H9 (cell line): ENCODE data around the gene NEUROD2. TPM values are rescaled to one million over a fixed set of nuclear protein-coding genes. Genes with fewer than 3 reads are reported as not detected.

Source experiments
- DNase-seq: peaks from one replicate; pipeline ENCODE4 v3.0.0-alpha.2; 2017
- H2AFZ ChIP-seq: one replicate; pipeline ENCODE4 v1.6.1; 2013; ENCODE audit warnings: mild to moderate bottlenecking, low read length, control low read depth, moderate library complexity
- H2AK5ac ChIP-seq: 2 replicates; pipeline ENCODE4 v1.6.1; 2013; ENCODE audit warnings: low read length, control low read depth, mixed read lengths; ENCODE audit not compliant: insufficient read length
- H2BK120ac ChIP-seq: one replicate; pipeline ENCODE4 v1.6.1; 2013; ENCODE audit warnings: low read depth, mild to moderate bottlenecking, low read length, control low read depth, inconsistent platforms; ENCODE audit not compliant: poor library complexity, severe bottlenecking
- H2BK12ac ChIP-seq: 2 replicates; pipeline ENCODE4 v1.6.1; 2013; ENCODE audit warnings: low read length, control low read depth, mixed read lengths, low read depth; ENCODE audit not compliant: insufficient read length
- H2BK15ac ChIP-seq: 2 replicates; pipeline ENCODE4 v1.6.1; 2013; ENCODE audit warnings: low read depth, low read length, control low read depth
- H2BK20ac ChIP-seq: one replicate; pipeline ENCODE4 v1.6.1; 2013; ENCODE audit warnings: low read depth, mild to moderate bottlenecking, low read length, control low read depth, inconsistent platforms; ENCODE audit not compliant: poor library complexity, severe bottlenecking
- H2BK5ac ChIP-seq: 2 replicates; pipeline ENCODE4 v1.6.1; 2013; ENCODE audit warnings: low read length, control low read depth, mixed read lengths; ENCODE audit not compliant: insufficient read length
- H3K14ac ChIP-seq: 2 replicates; pipeline ENCODE4 v1.6.1; 2013; ENCODE audit warnings: low read length, control low read depth; ENCODE audit not compliant: insufficient read depth
- H3K18ac ChIP-seq: 2 replicates; pipeline ENCODE4 v1.6.1; 2013; ENCODE audit warnings: low read depth, mild to moderate bottlenecking, mixed read lengths, low read length, control low read depth; ENCODE audit not compliant: insufficient read length
- H3K23ac ChIP-seq: 2 replicates; pipeline ENCODE4 v1.6.1; 2013; ENCODE audit warnings: low read length, control low read depth, mixed read lengths, low read depth; ENCODE audit not compliant: insufficient read length
- H3K23me2 ChIP-seq: 2 replicates; pipeline ENCODE4 v1.6.1; 2013; ENCODE audit warnings: low read depth, mild to moderate bottlenecking, mixed read lengths, low read length, control low read depth; ENCODE audit not compliant: insufficient read length, poor library complexity, severe bottlenecking
- H3K27ac ChIP-seq: 2 replicates; pipeline ENCODE4 v1.5.1; 2013; ENCODE audit warnings: low read length, control low read depth, mixed read lengths, low read depth; ENCODE audit not compliant: insufficient read length
- H3K27me3 ChIP-seq: 2 replicates; pipeline ENCODE4 v1.6.1; 2013; ENCODE audit warnings: low read length, control low read depth, inconsistent platforms; ENCODE audit not compliant: insufficient read depth
- H3K4ac ChIP-seq: 2 replicates; pipeline ENCODE4 v1.6.1; 2013; ENCODE audit warnings: low read depth, mild to moderate bottlenecking, control low read depth, inconsistent platforms, low read length, moderate library complexity
- H3K4me1 ChIP-seq: 2 replicates; pipeline ENCODE4 v1.6.1; 2013; ENCODE audit warnings: low read length, control low read depth, inconsistent platforms; ENCODE audit not compliant: insufficient read depth
- H3K4me2 ChIP-seq: 2 replicates; pipeline ENCODE4 v1.6.1; 2013; ENCODE audit warnings: low read length, control low read depth, mixed read lengths; ENCODE audit not compliant: insufficient read length, insufficient read depth
- H3K56ac ChIP-seq: 2 replicates; pipeline ENCODE4 v1.6.1; 2013; ENCODE audit warnings: low read depth, mild to moderate bottlenecking, mixed read lengths, low read length, control low read depth; ENCODE audit not compliant: insufficient read length
- H3K79me1 ChIP-seq: 2 replicates; pipeline ENCODE4 v1.6.1; 2013; ENCODE audit warnings: low read depth, mild to moderate bottlenecking, moderate library complexity, low read length, control low read depth, inconsistent platforms; ENCODE audit not compliant: insufficient read depth, poor library complexity, severe bottlenecking
- H3K79me2 ChIP-seq: 2 replicates; pipeline ENCODE4 v1.6.1; 2013; ENCODE audit warnings: low read length, control low read depth, inconsistent platforms; ENCODE audit not compliant: insufficient read depth
- H3K9ac ChIP-seq: 2 replicates; pipeline ENCODE4 v1.6.1; 2013; ENCODE audit warnings: low read length, control low read depth, mixed read lengths; ENCODE audit not compliant: insufficient read length; ENCODE audit errors: extremely low read depth
- H3K9me3 ChIP-seq: one replicate; pipeline ENCODE4 v1.6.1; 2013; ENCODE audit warnings: low read depth, low read length, inconsistent platforms; ENCODE audit not compliant: control insufficient read depth
- H3T11ph ChIP-seq: one replicate; pipeline ENCODE4 v1.6.1; 2013; ENCODE audit warnings: mild to moderate bottlenecking, low read length, control low read depth, inconsistent platforms
- H4K20me1 ChIP-seq: one replicate; pipeline ENCODE4 v1.6.1; 2013; ENCODE audit not compliant: control insufficient read depth, insufficient read length, insufficient read depth
- H4K5ac ChIP-seq: 2 replicates; pipeline ENCODE4 v1.6.1; 2013; ENCODE audit warnings: low read depth, mild to moderate bottlenecking, mixed read lengths, low read length, control low read depth; ENCODE audit not compliant: insufficient read length
- H4K8ac ChIP-seq: replicated peaks from 2 replicates; pipeline ENCODE4 v1.6.1; 2013; ENCODE audit warnings: low read length, control low read depth, mixed read lengths, low read depth; ENCODE audit not compliant: insufficient read length
- H4K91ac ChIP-seq: 2 replicates; pipeline ENCODE4 v1.6.1; 2013; ENCODE audit warnings: low read depth, mild to moderate bottlenecking, moderate library complexity, mixed read lengths, low read length, control low read depth; ENCODE audit not compliant: insufficient read length
- H3K27ac Mint-ChIP-seq, 3 experiments: 2 replicates in 2 of 3; 3 replicates in 1 of 3; pipeline ENCODE4 v1.8.0; 2020 to 2021; ENCODE audit warnings: mixed read lengths in 3 of 3, mild to moderate bottlenecking in 1 of 3, moderate library complexity in 1 of 3
- H3K27me3 Mint-ChIP-seq: 2 replicates; pipeline ENCODE4 v1.8.0; 2021; ENCODE audit warnings: low read depth, mild to moderate bottlenecking, moderate library complexity, mixed read lengths
- H3K36me3 Mint-ChIP-seq, 3 experiments: 2 replicates in 2 of 3; 3 replicates in 1 of 3; pipeline ENCODE4 v1.8.0; 2020 to 2021; ENCODE audit warnings: low read depth in 3 of 3, mixed read lengths in 3 of 3; ENCODE audit not compliant: insufficient read depth in 1 of 3
- H3K4me1 Mint-ChIP-seq, 2 experiments: 2 replicates each; pipeline ENCODE4 v1.8.0; 2020; ENCODE audit warnings: mixed read lengths in 2 of 2
- H3K4me3 Mint-ChIP-seq, 2 experiments: 2 replicates in 1 of 2; 3 replicates in 1 of 2; pipeline ENCODE4 v1.8.0; 2020 to 2021; ENCODE audit warnings: mild to moderate bottlenecking in 2 of 2, mixed read lengths in 2 of 2, moderate library complexity in 1 of 2
- H3K9me3 Mint-ChIP-seq, 2 experiments: 2 replicates in 1 of 2; 3 replicates in 1 of 2; pipeline ENCODE4 v1.8.0; 2020; ENCODE audit warnings: mild to moderate bottlenecking in 2 of 2, mixed read lengths in 2 of 2, moderate library complexity in 1 of 2
- WGBS: extraction: QIAGEN DNeasy Blood & Tissue Kit; methylation state at CpG from one replicate; pipeline ENCODE4 v1.1.7; 2013; ENCODE audit warnings: missing lambda C conversion rate, low lambda C conversion rate, mixed read lengths; ENCODE audit not compliant: insufficient read length; ENCODE audit errors: extremely low coverage; 5-methylcytosine and 5-hydroxymethylcytosine counted together
- total RNA-seq: library from RNA; stranded (reverse); gene quantifications from 2 replicates; pipeline ENCODE4 v1.2.1, GENCODE V29; 2021
- TF ChIP-seq, protein P1 (sequence below): fragments of 200-600 bp; sonication (generic); conservative IDR thresholded peaks from 3 replicates; pipeline ENCODE4 v1.8.0; 2021; ENCODE audit warnings: antibody characterized with exemption, mild to moderate bottlenecking

NEUROD2 gene
- total RNA-seq, 1 experiment from 2014 or later: not detected

DNA sequence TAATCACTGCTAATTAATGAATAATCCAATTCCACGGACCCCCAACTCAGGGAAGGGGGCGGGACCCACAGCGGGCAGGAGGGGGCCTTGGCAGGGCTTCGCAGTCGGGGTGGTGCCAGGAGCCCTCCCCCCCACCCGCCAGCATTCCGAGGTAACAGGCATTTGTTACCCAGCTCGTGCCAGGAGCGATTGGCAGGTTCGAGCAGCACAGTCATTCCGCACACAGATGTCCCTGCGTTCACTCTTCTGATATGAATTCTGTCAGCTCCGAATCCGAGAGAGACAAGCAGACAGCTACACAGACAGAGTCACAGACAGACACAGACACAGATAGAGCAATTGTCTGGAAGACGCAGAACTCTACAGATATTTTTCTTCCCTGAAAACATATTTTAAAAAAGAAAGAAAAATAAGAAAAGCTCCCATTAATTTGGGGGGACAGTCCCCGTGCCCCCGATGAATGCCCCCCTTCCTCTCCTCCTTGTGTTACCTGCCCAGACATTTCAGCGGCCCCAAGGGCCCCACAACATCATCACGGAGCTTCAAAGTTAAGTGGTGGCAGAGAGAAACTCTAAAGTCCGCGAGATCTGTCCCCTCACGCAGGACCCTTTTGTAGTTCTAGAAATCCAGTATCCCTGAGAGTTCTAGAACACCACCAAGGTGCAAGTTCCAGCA is 10.2 kb downstream of the NEUROD2 start:
- H3K9ac ChIP-seq: no peak overlapping the region
- no peak overlapping the region for H3K56ac ChIP-seq
- H3K27me3 ChIP-seq: peaks cover 86% of the 10 kb centered on the region
- no peaks in the 10 kb centered on the region for H3K36me3 Mint-ChIP-seq
- TF ChIP-seq, protein P1, sequence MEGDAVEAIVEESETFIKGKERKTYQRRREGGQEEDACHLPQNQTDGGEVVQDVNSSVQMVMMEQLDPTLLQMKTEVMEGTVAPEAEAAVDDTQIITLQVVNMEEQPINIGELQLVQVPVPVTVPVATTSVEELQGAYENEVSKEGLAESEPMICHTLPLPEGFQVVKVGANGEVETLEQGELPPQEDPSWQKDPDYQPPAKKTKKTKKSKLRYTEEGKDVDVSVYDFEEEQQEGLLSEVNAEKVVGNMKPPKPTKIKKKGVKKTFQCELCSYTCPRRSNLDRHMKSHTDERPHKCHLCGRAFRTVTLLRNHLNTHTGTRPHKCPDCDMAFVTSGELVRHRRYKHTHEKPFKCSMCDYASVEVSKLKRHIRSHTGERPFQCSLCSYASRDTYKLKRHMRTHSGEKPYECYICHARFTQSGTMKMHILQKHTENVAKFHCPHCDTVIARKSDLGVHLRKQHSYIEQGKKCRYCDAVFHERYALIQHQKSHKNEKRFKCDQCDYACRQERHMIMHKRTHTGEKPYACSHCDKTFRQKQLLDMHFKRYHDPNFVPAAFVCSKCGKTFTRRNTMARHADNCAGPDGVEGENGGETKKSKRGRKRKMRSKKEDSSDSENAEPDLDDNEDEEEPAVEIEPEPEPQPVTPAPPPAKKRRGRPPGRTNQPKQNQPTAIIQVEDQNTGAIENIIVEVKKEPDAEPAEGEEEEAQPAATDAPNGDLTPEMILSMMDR: no peak
- no peak overlapping the region for H2AFZ ChIP-seq
- peaks cover 100% of the 10 kb centered on the region for H3K27me3 Mint-ChIP-seq
- H3K27ac Mint-ChIP-seq: no peak overlapping the region
- no peak overlapping the region for H3K27ac ChIP-seq
- no peak overlapping the region for H2BK120ac ChIP-seq
- H3K79me2 ChIP-seq: no peaks in the 10 kb centered on the region
- no peak overlapping the region for H3K4ac ChIP-seq
- H3K4me1 Mint-ChIP-seq: peaks cover 22 to 63% of the 10 kb centered on the region in 2 experiments
- DNase-seq: no peak
- H3K4me1 ChIP-seq: 0 out of 2 replicates have a peak, but pooled peaks cover 4% of the 10 kb centered on the region
- H3K79me1 ChIP-seq: no peaks in the 10 kb centered on the region
- no peak overlapping the region for H4K91ac ChIP-seq
- no peak overlapping the region for H3K14ac ChIP-seq
- H3K23ac ChIP-seq: no peak overlapping the region
- no peak overlapping the region for H2BK5ac ChIP-seq
- no peak overlapping the region for H2BK15ac ChIP-seq
- no peak overlapping the region for H4K5ac ChIP-seq
- no peak overlapping the region for H3T11ph ChIP-seq
- no peaks in the 10 kb centered on the region for H3K9me3 ChIP-seq
- H2BK12ac ChIP-seq: no peak overlapping the region
- no peak overlapping the region for H2AK5ac ChIP-seq
- H3K18ac ChIP-seq: no peak overlapping the region
- H3K23me2 ChIP-seq: no peaks in the 10 kb centered on the region
- H3K4me2 ChIP-seq: peak overlapping the region; percentile 2
- peaks cover 4% of the 10 kb centered on the region in 2 experiments; a peak in 2 of 5 replicates for H3K9me3 Mint-ChIP-seq
- H4K8ac ChIP-seq: no peak overlapping the region
- H2BK20ac ChIP-seq: no peak overlapping the region
- peak overlapping the region in 1 of 2 experiments; percentile 65; a peak in 3 of 5 replicates for H3K4me3 Mint-ChIP-seq
- no CpG with 5 or more reads among the region's 22 CpGs for WGBS
- H4K20me1 ChIP-seq: no peaks in the 10 kb centered on the region
